Gastroesophageal sphincter (tissue), 4 donors: ENCODE results near the gene RESF1. TPM values are rescaled to one million over a fixed set of nuclear protein-coding genes. Genes with fewer than 3 reads are reported as not detected.
"Not testable (repeated sequence)": the region's sequence is repeated elsewhere in the genome, so short reads cannot be mapped to it uniquely, and the experiment has no call there.

ENCODE experiments used
- ATAC-seq: fragments of 150-250 bp; one replicate; pipeline ENCODE4 v1.9.1; 2016; ENCODE audit warnings: mild to moderate bottlenecking, moderate library complexity
- H3K27ac ChIP-seq, 4 donors: fragments of 200-600 bp; sonication (generic) in 3 of 4; 1 replicate in 3 of 4; 2 replicates in 1 of 4; pipeline ENCODE4 v1.5.1; 2016 to 2019
- H3K27me3 ChIP-seq: fragments of 200-600 bp; sonication (generic); one replicate; pipeline ENCODE4 v1.5.1; 2019
- H3K36me3 ChIP-seq, 2 donors: fragments of 200-600 bp; sonication (generic); one replicate each; pipeline ENCODE4 v1.5.1; 2019; ENCODE audit warnings: control low read depth in 1 of 2
- H3K4me1 ChIP-seq, 3 donors: fragments of 200-600 bp; sonication (generic); 1 replicate in 2 of 3; 2 replicates in 1 of 3; pipeline ENCODE4 v1.5.1; 2016 to 2019; ENCODE audit warnings: control low read depth in 2 of 3
- H3K4me3 ChIP-seq, 2 donors: fragments of 200-600 bp; sonication (generic); one replicate each; pipeline ENCODE4 v1.5.1; 2019; ENCODE audit warnings: mild to moderate bottlenecking in 1 of 2, moderate library complexity in 1 of 2
- H3K9me3 ChIP-seq, 3 donors: fragments of 200-600 bp; sonication (generic); one replicate each; pipeline ENCODE4 v1.5.1; 2017 to 2019; ENCODE audit warnings: control low read depth in 2 of 3
- EP300 ChIP-seq: sonication (generic); formaldehyde crosslinking; IDR thresholded peaks from one replicate; pipeline ENCODE4 v1.6.1; 2017; ENCODE audit warnings: antibody characterized with exemption, mild to moderate bottlenecking
- POLR2A ChIP-seq, 2 donors: fragments of 450-650 bp; IDR thresholded peaks; one replicate each; pipeline ENCODE4 v1.6.1; 2017; ENCODE audit warnings: antibody characterized with exemption in 2 of 2, mild to moderate bottlenecking in 2 of 2, moderate library complexity in 1 of 2
- POLR2AphosphoS5 ChIP-seq: sonication (generic); formaldehyde crosslinking; IDR thresholded peaks from one replicate; pipeline ENCODE4 v1.6.1; 2017; ENCODE audit warnings: antibody characterized with exemption
- WGBS, 2 donors: methylation state at CpG; one replicate each; pipeline ENCODE4 v1.1.5; 2018; ENCODE audit warnings: low coverage in 1 of 2; 5-methylcytosine and 5-hydroxymethylcytosine counted together
- total RNA-seq, 4 donors: library from RNA; depleted of rRNA; stranded (reverse); fragments of >200 nt; gene quantifications; one replicate each; pipeline ENCODE4 v1.1.0, GENCODE V29; 2016
- TF ChIP-seq, protein P1 (sequence below), 4 experiments: fragments of 200-600 bp in 2 of 4; fragments of 450-650 bp in 2 of 4; sonication (generic) in 1 of 4; IDR thresholded peaks; one replicate each; pipeline ENCODE4 v1.5.1; 2017 to 2019; ENCODE audit warnings: antibody characterized with exemption in 4 of 4, mild to moderate bottlenecking in 2 of 4, moderate library complexity in 2 of 4

Gene RESF1
- total RNA-seq, 4 donors from 2014 or later, result 29.0 to 52.0 (median 48.1) TPM

GRCh38 chr12:31944299-31944698, 14.9 kb upstream of the RESF1 start:
- H3K27me3 ChIP-seq, result no peaks in the 10 kb centered on the region
- no peak for ATAC-seq
- H3K36me3 ChIP-seq, result peaks cover 0 to 13% of the 10 kb centered on the region in 2 donors
- 91% methylated on average over 4 of the region's 4 CpGs; no CpG with 5 or more reads in 1 of the 2 donors for WGBS, 2 donors
- H3K4me3 ChIP-seq, result no peak overlapping the region
- no peak overlapping the region for H3K27ac ChIP-seq
- TF ChIP-seq POLR2AphosphoS5 (no peak), POLR2A (IDR thresholded peaks at IDR 0.05) (no peak), EP300 (no peak)
- TF ChIP-seq, protein P1, sequence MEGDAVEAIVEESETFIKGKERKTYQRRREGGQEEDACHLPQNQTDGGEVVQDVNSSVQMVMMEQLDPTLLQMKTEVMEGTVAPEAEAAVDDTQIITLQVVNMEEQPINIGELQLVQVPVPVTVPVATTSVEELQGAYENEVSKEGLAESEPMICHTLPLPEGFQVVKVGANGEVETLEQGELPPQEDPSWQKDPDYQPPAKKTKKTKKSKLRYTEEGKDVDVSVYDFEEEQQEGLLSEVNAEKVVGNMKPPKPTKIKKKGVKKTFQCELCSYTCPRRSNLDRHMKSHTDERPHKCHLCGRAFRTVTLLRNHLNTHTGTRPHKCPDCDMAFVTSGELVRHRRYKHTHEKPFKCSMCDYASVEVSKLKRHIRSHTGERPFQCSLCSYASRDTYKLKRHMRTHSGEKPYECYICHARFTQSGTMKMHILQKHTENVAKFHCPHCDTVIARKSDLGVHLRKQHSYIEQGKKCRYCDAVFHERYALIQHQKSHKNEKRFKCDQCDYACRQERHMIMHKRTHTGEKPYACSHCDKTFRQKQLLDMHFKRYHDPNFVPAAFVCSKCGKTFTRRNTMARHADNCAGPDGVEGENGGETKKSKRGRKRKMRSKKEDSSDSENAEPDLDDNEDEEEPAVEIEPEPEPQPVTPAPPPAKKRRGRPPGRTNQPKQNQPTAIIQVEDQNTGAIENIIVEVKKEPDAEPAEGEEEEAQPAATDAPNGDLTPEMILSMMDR (IDR thresholded peaks at IDR 0.05), result no peak
- no peaks in the 10 kb centered on the region for H3K9me3 ChIP-seq
- H3K4me1 ChIP-seq, result no peaks in the 10 kb centered on the region

GRCh38 chr12:31947971-31948370, 11.2 kb upstream of the RESF1 start:
- Histone ChIP-seq H3K9me3 (no peaks in the 10 kb centered on the region), H3K36me3 (peaks cover 0 to 13% of the 10 kb centered on the region in 2 donors), H3K4me1 (no peaks in the 10 kb centered on the region), H3K27me3 (no peaks in the 10 kb centered on the region), H3K4me3 (no peak overlapping the region), H3K27ac (no peak overlapping the region)
- 83% methylated on average over 5 of the region's 6 CpGs; no CpG with 5 or more reads in 1 of the 2 donors for WGBS, 2 donors
- TF ChIP-seq, protein P1 (IDR thresholded peaks at IDR 0.05), result no peak
- TF ChIP-seq POLR2A (IDR thresholded peaks at IDR 0.05) (no peak), EP300 (no peak), POLR2AphosphoS5 (no peak)
- ATAC-seq, result no peak

DNA sequence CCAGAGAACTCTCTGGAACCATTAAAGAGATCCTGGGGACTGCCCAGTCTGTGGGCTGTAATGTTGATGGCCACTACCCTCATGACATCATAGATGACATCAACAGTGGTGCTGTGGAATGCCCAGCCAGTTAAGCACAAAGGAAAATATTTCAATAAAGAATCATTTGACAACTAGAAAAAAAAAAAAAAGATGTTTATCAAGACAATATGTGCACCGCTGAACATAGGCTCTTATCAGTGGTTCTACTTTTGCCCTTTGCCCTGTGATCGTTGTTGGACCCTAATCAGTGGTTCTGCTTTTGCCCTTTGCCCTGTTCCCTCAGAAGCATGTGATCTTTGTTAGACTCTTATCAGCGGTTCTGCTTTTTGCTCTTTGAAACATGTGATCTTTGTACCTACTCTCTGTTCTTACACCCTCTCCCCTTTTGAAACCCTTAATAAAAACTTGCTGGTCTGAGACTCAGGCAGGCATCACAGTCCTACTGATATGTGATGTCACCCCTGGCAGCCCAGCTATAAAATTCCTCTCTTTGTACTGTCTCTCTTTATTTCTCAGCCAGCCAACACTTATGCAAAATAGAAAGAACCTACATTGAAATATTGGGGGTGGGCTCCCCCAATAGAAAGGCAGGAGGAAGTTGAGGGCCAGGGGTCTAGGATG, 10.4 kb upstream of the RESF1 start:
- H3K4me1 ChIP-seq, H3K9me3 ChIP-seq, H3K27me3 ChIP-seq, H3K36me3 ChIP-seq, H3K4me3 ChIP-seq, H3K27ac ChIP-seq, ATAC-seq: not testable (repeated sequence)
- 39 to 65% methylated on average over 3 of the region's 3 CpGs for WGBS, 2 donors

DNA sequence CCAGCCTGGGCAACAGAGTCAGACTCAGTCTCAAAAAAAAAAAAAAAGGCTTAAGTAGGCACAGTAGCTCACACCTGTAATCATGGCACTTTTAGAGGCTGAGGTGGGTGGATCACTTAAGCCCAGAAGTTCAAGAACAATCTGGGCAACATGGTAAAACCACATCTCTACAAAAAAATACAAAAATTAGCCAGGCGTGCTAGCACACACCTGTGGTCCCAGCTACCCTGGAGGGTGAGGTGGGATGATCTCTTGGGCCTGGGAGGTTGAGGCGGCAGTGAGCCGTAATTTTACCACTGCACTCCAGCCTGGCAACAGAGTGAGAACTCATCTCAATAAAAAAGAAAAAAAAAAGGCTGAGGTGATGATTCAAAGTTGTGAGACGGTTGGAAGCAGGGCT, 9.1 kb upstream of the RESF1 start:
- Histone ChIP-seq H3K27ac (no peak overlapping the region), H3K36me3 (peaks cover 0 to 7% of the 10 kb centered on the region in 2 donors), H3K4me1 (no peaks in the 10 kb centered on the region), H3K9me3 (no peaks in the 10 kb centered on the region), H3K27me3 (no peaks in the 10 kb centered on the region), H3K4me3 (no peak overlapping the region)
- ATAC-seq, result no peak
- WGBS, 2 donors, result 79 to 89% methylated on average over 4 of the region's 4 CpGs
- TF ChIP-seq EP300 (no peak), POLR2AphosphoS5 (no peak), POLR2A (IDR thresholded peaks at IDR 0.05) (no peak)
- TF ChIP-seq, protein P1 (IDR thresholded peaks at IDR 0.05), result no peak

GRCh38 chr12:31950492-31950891, 8.7 kb upstream of the RESF1 start:
- Histone ChIP-seq H3K9me3 (no peaks in the 10 kb centered on the region), H3K4me1 (no peaks in the 10 kb centered on the region), H3K27ac (no peak overlapping the region), H3K27me3 (no peaks in the 10 kb centered on the region), H3K4me3 (no peak overlapping the region), H3K36me3 (peaks cover 0 to 7% of the 10 kb centered on the region in 2 donors)
- ATAC-seq, result no peak
- no peak for TF ChIP-seq POLR2AphosphoS5
- TF ChIP-seq, protein P1 (IDR thresholded peaks at IDR 0.05), result no peak
- TF ChIP-seq EP300, result no peak
- TF ChIP-seq POLR2A (IDR thresholded peaks at IDR 0.05), result no peak
